Hematopoietic multipotent progenitor cell (in vitro differentiated cells): ENCODE results near the gene AIFM1. TPM values are rescaled to one million over a fixed set of nuclear protein-coding genes. Genes with fewer than 3 reads are reported as not detected.
A peak's percentile ranks its signal among the peaks of the same experiment; 100 is the strongest.

ENCODE experiments used
- DNase-seq, 3 donors: peaks; one replicate each; pipeline ENCODE4 v3.0.0-alpha.2; 2011 to 2015; ENCODE audit warnings: low read depth in 2 of 3, low spot score in 2 of 3
- total RNA-seq: library from RNA; depleted of rRNA; stranded (reverse); fragments of >200 nt; gene quantifications from one replicate; pipeline ENCODE4 v1.2.3, GENCODE V29; 2012

The AIFM1 gene
- 10.0 TPM for total RNA-seq

DNA sequence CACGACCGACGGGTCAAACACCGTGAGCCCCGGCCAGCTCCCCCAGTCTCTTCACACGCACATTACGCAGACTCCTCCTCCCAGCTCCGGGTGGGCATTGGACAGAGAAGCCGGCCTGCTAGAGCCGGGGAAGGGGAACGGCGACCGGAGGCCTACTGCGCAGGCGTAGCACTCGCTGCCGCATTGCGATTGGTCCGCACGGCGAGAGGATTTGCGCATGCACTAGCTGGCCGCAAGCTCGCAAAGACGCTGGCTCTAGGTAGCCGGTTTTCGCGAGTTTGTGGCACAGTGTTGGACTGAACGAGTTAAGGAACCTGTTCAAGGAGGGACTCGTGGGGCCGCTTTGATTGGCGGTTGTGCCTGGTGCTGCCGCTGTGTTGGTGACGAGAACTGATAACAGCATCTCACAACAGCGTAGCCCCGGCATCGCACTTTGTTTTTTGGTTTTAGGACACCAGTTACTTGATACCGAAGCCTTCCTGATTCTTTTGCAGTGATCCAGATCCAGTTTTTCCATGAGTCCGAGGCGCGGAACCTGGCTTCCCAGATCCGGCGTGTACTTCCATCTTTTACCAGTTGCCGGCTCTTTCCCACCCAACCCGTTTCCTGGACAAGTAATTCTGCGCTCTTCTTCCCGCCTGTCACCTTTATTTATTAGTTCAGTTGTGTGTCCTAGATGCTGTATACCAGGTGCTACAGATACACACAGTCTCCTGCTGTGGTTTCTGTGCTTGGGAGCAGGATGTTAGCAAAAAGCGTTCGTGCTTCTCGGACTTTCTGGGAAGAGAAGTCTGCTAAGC, at the start of gene AIFM1:
Gene AIFM1, minus strand, starts transcription at position 139 of the 800 bp plus-strand sequence. CDS start 185 bp downstream, outside the sequence.
- peak; percentile 64 to 92 (median 92) for DNase-seq

DNA sequence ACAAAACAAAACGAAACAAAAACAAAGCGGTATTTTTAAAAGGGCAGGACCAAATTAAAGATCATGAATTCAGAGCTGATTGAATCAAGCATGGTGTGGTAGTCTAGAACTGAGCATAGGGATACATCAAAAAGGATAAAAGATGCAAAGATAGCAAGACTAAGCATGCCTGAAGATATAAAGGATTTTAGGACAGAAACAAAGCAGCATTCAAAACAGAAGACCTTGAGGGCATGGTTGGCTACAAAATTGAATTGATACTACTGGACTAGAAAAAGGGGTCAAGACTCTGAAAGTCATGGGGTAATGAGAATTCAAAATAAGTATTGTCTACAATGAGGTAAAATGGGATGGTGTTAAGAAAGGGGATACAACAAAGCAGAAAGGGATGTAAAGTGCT, 47.7 kb upstream of the AIFM1 start:
- DNase-seq, result no peak

DNA sequence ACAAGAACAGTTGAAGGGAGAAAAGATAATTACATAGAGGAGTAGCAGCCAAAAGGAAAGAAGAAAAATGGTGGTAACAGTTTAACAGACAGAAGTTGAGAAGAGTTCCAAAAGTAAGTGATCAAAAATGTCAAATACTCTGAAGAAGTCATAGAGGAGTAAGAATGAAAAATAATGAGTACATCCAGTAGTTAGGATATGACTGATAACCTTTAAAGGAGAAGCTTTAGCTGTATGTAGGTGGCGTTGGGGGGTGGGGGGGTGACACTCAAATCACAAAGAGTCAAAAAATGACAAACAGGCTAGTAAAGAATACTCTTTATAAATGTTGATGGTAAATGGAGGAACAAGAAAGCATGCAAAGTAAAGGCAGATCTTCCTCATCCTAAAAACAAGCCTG, 46.7 kb upstream of the AIFM1 start:
- no peak for DNase-seq

DNA sequence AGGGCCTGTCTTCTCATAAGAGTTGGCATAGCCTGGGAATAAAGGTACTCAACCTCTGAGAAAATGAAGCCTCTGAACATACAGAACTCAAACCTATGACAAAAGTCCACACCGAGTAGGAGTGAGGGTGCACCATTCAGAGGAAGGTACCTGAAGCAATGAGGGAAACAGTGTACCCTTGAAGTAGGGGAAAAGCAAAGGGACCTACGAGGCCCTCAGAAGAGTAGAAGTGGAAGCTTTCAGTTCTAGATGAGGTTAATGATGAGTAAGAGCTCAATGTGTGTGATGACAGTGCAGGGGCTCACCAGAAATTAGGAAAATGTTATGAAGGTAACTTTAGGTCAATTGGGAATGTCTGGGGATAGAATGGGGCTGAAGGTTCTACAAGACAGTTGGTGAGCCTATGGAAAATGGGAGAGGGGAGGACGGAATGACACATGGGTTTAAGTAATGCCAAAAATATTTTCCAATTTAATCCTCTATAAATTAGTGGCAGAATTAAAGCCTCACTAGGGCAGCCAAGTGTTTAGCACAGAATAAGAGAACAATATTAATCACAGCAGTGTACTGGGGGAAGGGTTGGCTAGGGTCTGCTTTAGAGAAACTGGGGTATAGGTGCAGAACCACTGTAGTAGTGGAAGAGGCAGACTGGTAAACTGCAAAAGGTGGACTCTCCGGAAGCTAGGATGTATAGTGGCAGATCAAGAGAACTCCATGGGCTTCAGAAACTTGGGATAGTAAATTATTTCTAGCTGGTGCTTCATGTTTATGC, 46.0 kb upstream of the AIFM1 start:
- DNase-seq, result no peak

DNA sequence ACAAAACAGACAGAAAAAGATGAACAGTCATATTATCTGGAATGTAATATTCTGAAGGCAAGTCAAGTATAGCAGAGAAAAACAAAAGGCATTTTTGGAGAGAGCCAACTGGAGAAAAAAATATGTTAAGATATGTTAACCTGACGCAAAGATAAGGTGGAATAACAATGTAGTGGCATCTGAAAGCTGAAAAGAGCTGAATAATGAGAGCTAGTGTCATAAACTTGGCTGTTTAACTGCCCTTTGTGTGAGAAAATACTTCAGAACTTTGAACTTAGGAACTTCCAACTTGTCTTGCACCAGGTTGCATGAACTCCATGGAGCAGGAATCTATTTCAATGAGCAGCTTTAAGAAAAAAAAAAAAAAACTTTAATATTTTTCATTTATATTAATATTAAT, 39.0 kb upstream of the AIFM1 start:
- DNase-seq, result no peak

DNA sequence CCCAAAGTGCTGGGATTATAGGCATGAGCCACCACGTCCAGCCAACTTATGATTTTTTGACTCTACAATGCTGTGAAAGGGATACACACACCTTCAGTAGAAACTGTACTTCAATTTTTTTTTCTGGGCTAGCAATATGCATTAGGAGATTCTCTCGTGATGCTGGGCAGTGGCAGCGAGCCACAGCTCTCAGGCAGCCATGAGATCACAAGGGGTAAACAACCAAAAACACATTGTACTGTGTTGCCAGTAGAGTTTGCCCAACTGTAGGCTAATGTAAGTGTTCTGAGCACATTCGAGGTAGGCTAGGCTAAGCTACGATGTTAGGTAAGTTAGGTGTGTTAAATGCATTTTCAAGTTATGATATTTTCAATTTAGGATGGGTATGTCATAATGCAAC, 31.8 kb upstream of the AIFM1 start:
- DNase-seq, result no peak

DNA sequence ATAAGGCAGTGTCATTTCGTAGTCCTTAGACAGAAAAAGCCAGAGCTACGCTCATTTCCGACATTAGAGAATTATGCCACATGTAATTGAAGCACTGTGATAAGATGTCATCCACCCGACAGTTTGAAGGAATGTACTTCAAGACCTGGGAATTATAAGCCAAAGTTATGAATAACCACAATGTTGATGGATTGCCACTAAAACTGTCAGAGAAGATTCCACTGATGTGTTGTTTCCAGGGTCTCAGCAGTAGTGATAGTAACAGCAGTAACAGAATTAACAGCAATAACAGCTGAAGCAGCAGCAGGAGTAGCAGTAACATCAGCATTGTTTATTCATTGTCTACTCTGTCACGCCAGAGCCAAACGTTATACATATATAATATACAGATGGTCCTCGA, 30.8 kb upstream of the AIFM1 start:
- no peak for DNase-seq

DNA sequence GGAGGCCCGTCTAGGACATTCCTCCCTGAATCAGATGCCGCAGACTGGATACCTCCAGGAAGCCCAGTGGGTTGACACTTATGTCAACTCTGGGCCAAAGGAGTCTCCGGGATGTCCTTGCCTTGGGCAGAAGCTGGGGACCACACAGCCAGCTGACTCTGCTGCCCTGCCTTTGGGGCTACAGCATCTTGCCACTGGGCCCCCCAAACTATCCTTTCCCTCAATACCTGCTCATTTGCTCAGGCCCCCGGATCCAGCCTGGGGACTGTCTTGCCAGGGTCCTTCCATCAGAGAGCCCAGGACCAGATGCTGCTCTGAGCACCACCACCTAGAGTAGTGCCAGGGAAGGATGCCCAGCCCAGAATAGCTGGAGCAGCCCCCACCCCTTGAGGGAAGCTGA, 25.2 kb upstream of the AIFM1 start:
- no peak for DNase-seq

DNA sequence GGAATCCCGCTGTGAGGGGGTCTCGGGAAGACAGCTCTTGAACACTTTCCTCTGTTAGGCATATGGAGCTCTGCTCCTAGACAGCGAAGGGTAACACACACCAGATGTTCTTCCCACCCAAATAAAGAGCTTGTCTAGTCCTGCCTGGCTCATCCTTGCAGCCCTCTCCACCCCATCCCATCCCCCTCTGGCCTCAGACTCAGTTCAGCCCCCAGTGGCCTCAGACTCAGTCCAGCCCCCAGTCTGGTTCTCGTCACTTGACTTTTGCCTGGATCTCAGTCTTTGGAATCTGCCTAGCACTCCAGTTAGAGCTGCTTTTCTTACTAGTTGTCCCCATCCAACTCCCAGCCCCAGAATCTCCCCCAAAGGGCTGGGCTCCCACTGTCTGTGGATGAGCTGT, 21.0 kb upstream of the AIFM1 start:
- no peak for DNase-seq

DNA sequence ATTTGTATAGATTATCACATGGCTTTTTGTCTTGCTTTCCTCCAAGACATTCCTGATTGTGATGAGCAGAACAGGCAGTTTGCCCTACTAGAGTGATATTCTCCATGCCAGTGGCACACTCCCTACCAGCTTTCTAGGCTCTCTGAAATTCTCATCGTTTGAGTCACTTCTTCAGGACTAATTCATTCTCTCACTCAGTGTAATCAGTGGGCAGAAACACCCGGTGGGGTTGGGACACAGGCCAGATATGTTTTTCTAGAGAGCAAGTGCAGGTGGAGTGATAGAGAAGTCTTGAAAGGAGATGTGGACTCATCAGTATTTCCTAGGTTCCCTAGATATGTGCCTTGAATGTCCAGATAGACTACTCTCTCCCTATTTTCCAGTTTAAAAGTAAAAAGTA, 19.2 kb upstream of the AIFM1 start:
- DNase-seq, result no peak

DNA sequence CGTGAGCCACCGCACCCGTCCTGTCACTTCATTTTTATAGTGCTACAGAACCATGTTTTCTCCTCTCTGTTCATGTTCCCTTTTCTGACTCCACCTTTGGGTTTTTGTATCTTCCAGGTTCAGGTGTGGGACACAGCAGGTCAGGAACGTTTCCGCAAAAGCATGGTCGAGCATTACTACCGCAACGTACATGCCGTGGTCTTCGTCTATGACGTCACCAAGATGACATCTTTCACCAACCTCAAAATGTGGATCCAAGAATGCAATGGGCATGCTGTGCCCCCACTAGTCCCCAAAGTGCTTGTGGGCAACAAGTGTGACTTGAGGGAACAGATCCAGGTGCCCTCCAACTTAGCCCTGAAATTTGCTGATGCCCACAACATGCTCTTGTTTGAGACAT, 18.5 kb upstream of the AIFM1 start:
- DNase-seq, result no peak

DNA sequence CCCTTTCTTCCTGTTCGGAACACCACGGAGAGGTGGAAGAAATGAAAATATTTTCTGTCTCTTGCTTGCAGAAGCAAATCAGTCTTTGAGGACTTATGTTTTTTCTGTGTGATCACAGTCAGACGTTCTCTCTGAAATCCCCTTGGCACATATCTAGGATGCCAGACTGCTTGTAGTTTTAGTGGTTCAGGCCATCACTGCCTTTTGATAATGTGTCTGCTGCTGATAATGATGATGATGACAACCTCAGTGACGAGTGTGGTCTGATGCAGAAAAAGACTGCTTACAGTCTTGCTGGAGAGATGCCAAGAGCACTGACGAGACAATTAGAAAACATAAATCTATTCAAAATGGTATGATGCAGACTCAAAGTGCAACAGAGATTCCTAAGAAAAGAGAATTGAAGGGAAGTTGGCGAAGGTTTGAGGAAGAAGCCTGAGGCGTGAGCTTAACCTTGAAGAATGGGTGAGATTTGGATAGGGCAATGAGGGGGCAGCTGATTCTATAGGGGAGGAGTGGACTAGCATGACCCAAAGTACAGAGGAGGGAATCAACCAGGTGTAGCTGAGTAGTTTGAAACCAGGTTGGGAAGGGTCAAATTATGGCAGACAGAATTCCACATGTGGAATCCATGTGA, 14.1 kb upstream of the AIFM1 start:
- DNase-seq, result peak in 2 of 3 donors; percentile 89 to 95

DNA sequence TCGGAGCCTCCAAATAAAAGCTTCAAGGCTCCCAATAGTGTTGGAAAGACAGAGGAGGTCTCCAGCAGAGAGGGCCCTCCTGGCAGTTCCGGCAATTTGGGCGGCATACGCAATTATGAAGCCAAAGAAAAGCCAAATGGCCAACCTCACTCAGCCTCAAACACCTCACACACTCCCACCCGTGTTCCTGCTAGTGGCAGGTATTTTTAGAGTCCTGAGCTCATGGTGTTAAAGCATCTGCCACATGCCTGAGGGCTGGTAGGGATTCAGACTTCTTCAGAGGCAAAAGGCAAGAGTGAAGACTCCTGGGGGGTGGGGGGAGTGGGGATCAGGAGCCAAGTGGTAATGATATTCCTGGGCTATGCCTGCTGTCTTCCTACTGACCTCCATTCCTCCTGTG, 13.5 kb upstream of the AIFM1 start:
- no peak for DNase-seq

DNA sequence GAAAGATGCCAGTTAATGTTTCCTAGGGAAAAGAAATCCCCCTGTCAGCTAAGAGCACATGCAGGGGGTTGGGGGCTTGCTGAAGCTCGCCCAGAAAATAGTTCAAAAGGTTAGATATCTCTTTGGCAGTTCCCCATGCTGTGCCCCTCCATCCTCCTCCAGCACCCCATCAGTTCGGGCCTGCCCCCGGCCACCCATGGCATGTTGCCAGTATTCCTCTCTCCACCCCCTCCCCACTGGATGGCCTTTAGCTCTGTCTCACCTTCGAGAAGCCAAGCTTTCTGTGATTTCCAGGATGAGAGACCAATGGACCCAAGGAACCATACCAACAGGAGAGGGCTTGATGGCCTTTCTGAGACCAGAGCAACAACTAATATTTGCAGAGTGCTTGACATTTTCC, 11.3 kb upstream of the AIFM1 start:
- DNase-seq, result no peak

DNA sequence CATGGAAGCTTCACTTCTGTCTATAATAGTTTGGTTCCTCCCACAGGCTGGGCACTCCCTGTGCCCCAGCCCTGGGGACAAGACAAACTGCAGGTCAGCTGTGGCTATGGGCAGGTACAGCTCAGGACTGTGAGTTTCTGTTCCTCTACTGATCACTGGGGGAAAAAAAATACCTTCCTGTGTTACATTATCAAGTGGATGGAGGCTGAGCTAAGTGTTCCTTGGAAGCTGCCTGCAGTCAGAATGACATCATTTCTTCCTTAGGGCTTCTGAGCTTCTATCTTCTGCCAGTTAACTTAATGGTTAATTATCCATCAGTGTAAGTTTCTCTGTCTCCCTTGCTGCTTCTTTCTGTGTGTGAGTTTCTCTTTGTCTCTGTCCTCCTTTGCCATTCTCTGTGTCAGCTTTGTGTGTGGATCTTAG, 10.7 kb upstream of the AIFM1 start:
- no peak for DNase-seq

DNA sequence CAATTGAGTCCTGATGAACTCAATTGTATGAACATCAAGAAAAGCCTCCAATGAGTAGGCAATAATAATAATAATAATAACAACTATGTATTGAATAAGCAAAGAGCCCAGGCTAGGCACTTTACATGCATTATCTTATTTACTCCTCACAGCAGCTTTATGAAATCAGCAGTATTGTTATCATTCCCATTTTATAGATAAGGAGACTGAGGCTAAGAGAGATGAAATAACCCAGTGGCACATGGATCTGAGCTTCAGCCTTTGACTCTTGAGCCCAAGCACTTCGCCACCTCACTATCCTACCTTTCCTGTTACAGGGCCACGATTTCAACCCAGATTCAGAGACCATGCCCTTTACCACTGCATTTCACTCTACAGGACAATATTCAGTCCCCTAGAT, 9.3 kb upstream of the AIFM1 start:
- no peak for DNase-seq

DNA sequence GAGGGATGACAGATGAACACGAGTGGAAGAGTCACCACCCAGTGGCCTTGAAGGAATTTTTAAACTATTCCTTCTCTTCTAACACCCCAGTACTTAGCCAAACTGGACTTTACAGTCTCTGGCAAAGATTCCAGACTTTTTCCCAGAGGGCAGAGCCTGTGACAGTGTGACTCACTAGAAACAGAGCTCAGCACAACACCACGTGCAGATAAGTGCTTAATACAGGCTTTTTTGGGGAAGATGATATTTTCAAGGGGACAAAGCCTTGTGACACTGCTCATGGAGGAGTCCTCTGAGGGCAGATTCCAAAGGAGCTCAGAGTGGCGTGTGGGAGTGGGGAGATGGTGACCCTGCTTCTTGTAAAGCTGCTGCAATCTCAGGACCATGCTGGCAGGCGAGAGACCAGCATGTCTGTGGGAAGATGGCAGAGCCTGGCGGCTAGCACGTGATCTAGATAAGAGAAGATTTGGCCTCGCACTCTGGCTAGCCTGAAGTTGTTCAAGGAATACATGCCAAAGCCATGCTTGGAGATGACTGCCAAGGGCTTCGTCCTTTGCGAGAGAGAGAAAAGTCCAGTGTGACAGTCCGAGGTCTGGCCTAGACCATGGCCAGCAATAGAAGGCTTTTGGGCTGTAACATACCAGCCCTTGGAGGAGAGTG, 8.5 kb upstream of the AIFM1 start:
- no peak for DNase-seq

DNA sequence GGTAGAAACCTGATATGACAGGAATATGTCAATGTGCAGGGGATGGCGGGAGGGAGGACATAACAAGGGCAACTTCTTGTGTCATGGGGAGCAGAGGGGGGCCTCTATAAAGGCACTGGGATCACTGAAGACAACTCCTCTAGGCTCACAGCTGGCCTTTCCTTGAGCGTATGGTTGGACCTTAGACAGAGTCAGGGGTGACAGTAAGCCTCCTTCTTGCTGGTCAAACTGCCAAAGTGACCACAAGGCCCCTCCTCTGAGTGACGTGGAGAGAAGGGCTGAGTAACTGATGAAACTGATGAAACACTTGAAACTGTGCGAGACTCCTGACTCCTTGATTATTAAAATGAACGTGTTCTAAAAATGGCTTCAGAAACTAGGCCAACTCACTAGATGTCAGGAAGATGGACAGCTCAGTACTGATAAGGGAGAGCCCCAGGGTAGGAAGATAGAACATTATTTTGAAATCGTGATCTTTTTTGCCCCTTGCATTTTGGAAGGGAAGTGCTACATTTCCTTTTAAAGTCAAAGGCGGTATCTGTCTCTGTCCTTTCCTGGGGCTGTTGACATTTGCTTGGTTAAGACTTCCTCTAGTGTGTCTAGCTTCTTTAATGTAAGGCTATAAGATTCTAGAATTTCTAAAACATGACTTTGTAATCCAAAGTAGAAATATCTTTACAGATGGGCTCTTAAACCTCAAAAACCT, 7.7 kb upstream of the AIFM1 start:
- peak in 2 of 3 donors; percentile 28 to 36 for DNase-seq

DNA sequence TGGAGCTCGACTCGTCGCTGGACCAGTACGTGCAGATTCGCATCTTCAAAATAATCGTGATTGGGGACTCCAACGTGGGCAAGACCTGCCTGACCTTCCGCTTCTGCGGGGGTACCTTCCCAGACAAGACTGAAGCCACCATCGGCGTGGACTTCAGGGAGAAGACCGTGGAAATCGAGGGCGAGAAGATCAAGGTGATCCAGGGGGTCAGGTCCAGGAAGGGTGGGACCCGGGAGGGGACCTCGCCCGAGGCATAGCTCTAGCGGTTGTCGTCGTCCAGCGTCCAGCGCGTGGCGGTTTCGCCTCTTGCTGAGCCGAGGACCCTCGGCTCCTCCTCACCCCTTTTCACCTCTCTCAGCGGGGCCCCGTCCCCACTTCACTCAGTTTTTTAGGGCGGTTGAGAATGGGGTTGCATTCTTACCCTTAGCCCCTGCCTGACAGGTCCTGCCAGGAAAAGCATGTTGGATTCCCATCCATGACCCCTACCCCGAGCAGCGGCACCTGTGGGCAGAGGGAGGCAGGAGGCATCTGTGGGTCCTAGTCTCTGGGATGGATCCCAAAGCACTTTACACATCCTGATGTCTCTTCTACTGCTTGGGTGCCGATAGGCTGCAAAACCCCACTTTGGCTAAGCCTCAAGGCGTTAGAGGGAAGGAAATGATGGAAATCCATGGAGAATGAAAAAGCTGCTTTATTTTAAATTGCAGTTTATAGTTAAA, 6.6 kb upstream of the AIFM1 start:
- DNase-seq, result no peak
